ENCODE measurements around the gene TNIP2. TPM values are rescaled to one million over a fixed set of nuclear protein-coding genes. Genes with fewer than 3 reads are reported as not detected.

TNIP2 gene, protein sequence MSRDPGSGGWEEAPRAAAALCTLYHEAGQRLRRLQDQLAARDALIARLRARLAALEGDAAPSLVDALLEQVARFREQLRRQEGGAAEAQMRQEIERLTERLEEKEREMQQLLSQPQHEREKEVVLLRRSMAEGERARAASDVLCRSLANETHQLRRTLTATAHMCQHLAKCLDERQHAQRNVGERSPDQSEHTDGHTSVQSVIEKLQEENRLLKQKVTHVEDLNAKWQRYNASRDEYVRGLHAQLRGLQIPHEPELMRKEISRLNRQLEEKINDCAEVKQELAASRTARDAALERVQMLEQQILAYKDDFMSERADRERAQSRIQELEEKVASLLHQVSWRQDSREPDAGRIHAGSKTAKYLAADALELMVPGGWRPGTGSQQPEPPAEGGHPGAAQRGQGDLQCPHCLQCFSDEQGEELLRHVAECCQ
- polyA plus RNA-seq (2013, experiment 1 of 4), result 27.7 TPM
- polyA plus RNA-seq (2013, experiment 2 of 4), result 30.0 TPM
- polyA plus RNA-seq (2013, experiment 3 of 4), result 28.0 TPM
- 26.8 TPM for polyA plus RNA-seq (2013, experiment 4 of 4)

DNA sequence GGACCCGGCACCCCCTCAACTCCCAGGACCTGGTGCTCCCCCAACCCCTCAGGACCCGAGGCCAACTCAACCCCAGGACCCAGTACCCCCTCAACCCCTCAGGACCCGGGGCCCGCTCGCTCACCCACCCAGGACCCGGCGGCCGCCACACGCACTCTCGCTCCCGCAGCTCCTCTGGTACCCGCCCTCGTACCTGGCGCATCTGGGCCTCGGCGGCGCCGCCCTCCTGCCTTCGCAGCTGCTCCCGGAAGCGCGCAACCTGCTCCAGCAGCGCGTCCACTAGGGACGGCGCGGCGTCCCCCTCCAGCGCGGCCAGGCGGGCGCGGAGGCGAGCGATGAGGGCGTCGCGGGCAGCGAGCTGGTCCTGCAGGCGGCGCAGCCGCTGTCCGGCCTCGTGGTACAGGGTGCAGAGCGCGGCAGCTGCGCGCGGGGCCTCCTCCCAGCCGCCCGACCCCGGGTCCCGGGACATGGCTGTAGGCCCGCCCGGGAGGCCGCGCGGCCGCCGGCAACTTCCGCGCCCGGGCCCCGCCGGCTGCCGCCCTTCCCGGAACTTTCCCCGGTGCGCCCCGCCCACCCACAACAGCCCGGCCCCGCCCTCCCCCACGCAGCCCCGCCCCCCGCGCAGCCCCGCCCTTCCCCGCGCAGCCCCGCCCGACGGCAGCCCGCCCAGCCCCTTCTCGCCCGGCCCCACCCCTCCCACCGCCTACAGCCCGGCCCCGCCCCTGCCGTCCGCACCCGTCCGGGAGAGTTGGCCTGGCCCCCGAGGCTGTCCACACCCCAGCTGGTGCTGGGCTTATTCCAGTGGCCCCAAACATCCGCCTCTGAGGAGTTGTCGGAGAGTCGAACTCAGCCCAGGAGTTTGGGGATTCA is at the start of gene TNIP2:
TNIP2 (minus strand) TSS at position 516 of the 870 bp plus-strand sequence; CDS start at position 469, 47 bp downstream.
- Histone ChIP-seq H3K27ac (ENCODE audit: insufficient read depth, low read depth, low read length, poor library complexity, severe bottlenecking) (peak within 1 kb of the TSS; percentile 26), H3K27me3 (ENCODE audit: control insufficient read depth, insufficient read depth, low read length, poor library complexity, severe bottlenecking) (no peaks in the 10 kb centered on the region), H3K36me3 (ENCODE audit: control insufficient read depth, insufficient read depth, low read length) (no peaks in the 10 kb centered on the region), H3K9me3 (ENCODE audit: control insufficient read depth, low read length) (no peaks in the 10 kb centered on the region), H3K4me1 (ENCODE audit: control insufficient read depth, insufficient read depth, low read length) (peaks cover 5% of the 10 kb centered on the region), H3K4me3 (ENCODE audit: insufficient read depth, low read depth, low read length) (peak within 1 kb of the TSS; percentile 59)
- 0 to 1% methylated on average over 84 to 96 of the region's 96 CpGs for WGBS, 2 experiments

DNA sequence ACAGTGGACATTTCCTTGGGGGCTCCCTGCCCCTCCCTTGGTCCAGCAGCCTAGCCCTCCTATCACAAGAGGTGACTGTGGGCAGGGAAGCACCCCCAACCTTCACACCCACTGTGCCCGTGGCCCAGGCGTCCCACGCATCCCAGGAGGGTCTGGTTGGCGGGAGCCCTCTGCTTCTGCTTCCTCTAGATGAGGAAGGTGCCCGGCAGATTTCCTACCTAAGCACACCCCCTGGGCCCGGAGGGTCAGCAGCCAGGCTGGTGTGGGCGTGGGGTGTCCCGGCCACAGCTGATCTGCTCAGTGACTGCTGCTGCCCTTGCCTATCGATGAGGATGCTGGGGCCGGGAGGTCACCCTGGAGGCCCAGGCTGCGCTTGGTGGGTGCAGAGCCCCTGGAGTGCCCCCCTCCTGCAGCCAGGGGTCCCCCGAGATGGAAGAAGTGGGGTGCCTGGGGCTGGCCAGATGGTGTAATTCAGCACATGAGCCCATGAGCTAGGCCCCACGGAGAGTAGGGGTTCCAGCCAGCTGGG is 48.9 kb upstream of the TNIP2 start:
- Histone ChIP-seq H3K36me3 (ENCODE audit: control insufficient read depth, insufficient read depth, low read length) (no peaks in the 10 kb centered on the region), H3K4me3 (ENCODE audit: insufficient read depth, low read depth, low read length) (no peak overlapping the region), H3K4me1 (ENCODE audit: control insufficient read depth, insufficient read depth, low read length) (peaks cover 22% of the 10 kb centered on the region), H3K27ac (ENCODE audit: insufficient read depth, low read depth, low read length, poor library complexity, severe bottlenecking) (no peak overlapping the region), H3K9me3 (ENCODE audit: control insufficient read depth, low read length) (no peaks in the 10 kb centered on the region), H3K27me3 (ENCODE audit: control insufficient read depth, insufficient read depth, low read length, poor library complexity, severe bottlenecking) (no peaks in the 10 kb centered on the region)
- WGBS, 2 experiments, result 94 to 96% methylated on average over 13 of the region's 13 CpGs

DNA sequence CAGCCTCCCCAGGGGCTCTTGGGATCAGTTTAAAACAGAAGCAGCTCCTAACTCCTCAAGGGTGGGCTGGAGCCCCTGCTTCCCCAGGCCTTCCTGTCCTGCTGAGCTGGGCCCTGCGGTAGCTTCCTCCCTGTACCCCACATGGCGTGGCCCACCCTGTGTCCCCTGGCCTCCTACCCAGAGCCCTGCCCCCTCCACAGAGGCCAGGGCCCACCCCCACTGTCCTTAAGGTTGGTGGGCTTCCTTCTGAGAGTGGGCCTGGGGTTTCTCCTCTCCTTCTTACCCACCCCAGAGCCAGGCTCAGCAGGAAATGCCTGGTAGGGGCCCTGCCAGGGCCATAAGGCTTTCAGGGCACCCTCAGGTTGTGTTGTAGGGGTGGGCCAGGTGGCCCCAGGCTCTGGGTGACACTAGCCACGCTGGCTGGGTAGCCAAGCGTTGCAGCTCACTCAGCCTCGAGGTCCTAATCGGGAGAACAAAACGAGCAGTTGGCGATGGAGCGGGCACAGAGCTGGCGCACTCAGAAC is 48.4 kb upstream of the TNIP2 start:
- WGBS, 2 experiments, result 95 to 96% methylated on average over 10 of the region's 10 CpGs
- Histone ChIP-seq H3K27ac (ENCODE audit: insufficient read depth, low read depth, low read length, poor library complexity, severe bottlenecking) (no peak overlapping the region), H3K36me3 (ENCODE audit: control insufficient read depth, insufficient read depth, low read length) (no peaks in the 10 kb centered on the region), H3K9me3 (ENCODE audit: control insufficient read depth, low read length) (no peaks in the 10 kb centered on the region), H3K4me3 (ENCODE audit: insufficient read depth, low read depth, low read length) (no peak overlapping the region), H3K27me3 (ENCODE audit: control insufficient read depth, insufficient read depth, low read length, poor library complexity, severe bottlenecking) (no peaks in the 10 kb centered on the region), H3K4me1 (ENCODE audit: control insufficient read depth, insufficient read depth, low read length) (peaks cover 18% of the 10 kb centered on the region)

DNA sequence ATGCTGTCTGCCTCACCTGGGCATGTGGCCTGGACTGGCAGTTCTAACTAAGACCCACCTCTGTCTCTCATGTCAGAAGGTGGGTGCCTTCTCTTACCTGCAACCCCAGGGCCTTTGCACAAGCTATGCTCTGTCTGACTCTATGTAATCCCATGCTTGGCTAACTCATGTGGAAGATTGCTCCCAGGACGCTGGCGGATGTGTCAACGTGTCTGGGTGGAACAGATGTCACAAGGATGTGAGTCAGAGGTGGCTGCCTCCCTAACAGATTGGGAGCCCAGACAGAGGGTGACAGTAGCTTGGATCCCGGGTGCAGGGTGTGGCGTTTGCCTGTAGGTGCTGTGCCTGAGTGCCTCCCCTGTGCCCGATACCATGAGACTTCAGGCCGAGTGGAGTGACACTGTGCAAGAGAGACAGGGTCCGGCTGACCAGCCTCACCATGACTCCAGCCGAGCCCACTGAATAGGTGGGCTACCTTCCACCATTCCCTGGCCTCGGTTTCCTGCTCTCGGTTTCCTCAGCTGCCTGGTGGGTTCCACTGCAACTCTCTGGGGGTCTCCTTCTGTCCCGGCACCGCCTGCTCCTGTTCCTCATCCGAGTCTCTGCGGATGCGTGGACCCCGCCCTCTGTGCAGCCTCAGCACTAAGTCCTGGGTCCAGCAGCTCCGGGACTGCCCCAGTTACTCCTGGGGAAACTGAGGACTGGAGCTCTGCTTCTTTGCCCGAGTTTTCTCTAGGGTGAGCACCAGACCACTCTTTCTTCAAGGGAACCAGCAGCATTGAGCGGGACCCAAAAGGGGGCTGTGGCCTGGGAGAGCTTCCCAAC is 47.7 kb upstream of the TNIP2 start:
- no peak overlapping the region for H3K27ac ChIP-seq (ENCODE audit: insufficient read depth, low read depth, low read length, poor library complexity, severe bottlenecking)
- no peaks in the 10 kb centered on the region for H3K9me3 ChIP-seq (ENCODE audit: control insufficient read depth, low read length)
- no peaks in the 10 kb centered on the region for H3K27me3 ChIP-seq (ENCODE audit: control insufficient read depth, insufficient read depth, low read length, poor library complexity, severe bottlenecking)
- 94% methylated on average over 20 of the region's 20 CpGs for WGBS, 2 experiments
- H3K36me3 ChIP-seq (ENCODE audit: control insufficient read depth, insufficient read depth, low read length), result no peaks in the 10 kb centered on the region
- H3K4me1 ChIP-seq (ENCODE audit: control insufficient read depth, insufficient read depth, low read length), result peaks cover 17% of the 10 kb centered on the region
- no peak overlapping the region for H3K4me3 ChIP-seq (ENCODE audit: insufficient read depth, low read depth, low read length)

DNA sequence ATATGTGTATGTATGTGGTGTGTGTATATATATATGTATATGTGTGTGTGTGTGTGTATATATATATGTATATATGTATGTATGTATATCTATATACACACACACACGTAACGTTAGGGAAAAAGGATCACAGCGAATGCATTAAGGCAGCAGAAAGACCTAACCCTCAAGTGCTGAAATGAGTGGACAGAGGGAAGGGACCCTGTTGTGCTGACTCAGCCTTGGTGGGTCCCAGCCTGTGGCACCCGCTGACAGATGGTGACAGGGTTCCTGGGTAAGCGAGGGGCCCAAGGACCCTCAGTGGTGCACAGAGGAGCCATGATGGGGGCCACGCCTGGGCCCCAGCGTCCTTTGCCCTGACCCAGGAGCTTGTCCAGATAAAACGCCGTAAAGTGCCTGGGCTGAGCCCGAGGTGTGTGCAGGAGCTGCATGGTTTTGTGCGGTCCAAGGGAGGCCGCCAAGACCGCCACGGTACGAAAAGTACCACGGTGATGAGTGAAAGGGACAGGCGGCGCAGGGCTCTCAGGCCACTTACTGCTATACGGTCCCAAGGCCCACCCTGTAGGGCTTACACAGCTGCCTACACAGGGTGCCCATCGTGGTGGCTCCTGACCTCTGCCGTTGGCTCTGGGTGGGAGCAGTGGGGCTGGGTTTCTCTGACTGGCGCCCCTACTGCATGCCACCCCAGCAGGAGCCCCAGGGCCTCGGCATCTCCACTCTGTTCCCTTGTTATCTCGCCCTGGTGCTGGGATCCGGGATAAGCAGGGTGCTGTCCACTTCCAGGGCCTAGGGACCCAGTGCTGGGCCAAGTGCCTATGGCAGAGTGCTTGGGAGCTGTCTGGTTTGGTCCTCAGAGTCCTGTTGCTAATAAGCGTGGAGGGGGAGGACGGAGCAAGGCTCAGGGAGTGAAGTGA is 46.7 kb upstream of the TNIP2 start:
- Histone ChIP-seq H3K9me3 (ENCODE audit: control insufficient read depth, low read length) (no peaks in the 10 kb centered on the region), H3K4me3 (ENCODE audit: insufficient read depth, low read depth, low read length) (no peak overlapping the region), H3K4me1 (ENCODE audit: control insufficient read depth, insufficient read depth, low read length) (peaks cover 27% of the 10 kb centered on the region), H3K27me3 (ENCODE audit: control insufficient read depth, insufficient read depth, low read length, poor library complexity, severe bottlenecking) (no peaks in the 10 kb centered on the region), H3K27ac (ENCODE audit: insufficient read depth, low read depth, low read length, poor library complexity, severe bottlenecking) (no peak overlapping the region), H3K36me3 (ENCODE audit: control insufficient read depth, insufficient read depth, low read length) (no peaks in the 10 kb centered on the region)
- WGBS, 2 experiments, result 93 to 94% methylated on average over 27 of the region's 27 CpGs

DNA sequence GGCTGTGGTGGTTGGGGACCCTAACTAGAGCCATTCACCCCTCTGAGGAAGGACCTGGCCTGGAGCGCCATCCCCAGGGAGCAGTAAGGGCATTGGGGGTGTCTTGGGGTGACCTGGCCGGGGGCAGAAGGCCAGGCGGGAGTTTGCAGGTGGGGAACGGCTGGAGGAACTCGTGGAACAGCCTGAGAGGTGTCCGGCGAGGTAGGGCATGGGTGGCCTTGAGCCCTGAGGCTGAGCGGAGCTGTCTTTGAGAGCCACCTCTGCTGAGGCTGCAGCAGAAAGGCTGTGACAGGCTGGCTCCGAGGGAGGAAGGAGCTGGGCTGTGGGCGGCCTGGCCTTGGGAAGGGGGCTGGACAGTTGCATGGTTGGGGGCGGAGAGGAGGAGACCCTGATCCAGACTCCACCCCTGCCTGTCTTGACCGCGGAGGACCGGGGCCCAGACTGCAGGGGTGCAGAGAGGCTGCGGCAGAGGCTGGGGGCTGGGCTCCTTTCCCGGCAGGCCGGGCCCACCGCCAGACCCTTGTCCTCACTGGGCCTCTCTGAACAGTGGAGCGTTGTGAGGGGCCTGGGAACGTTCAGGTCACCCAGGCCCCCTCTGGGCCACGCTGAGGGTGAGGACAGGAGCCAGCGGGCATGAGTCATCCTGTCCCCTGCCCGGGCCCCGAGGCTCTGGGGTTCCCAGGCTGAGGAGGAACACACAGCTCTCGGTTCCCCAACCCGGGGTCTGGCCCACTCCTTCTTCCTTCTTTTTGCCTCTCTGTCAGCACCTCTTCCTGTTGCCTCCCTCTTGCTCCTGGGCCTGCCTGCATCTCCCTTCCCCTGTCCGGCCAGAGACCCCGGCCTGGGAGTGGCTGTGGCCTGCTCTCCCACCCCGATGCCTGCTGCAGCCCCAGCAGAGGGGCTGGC is 44.8 kb upstream of the TNIP2 start:
- 39 to 43% methylated on average over 29 of the region's 29 CpGs for WGBS, 2 experiments
- Histone ChIP-seq H3K9me3 (ENCODE audit: control insufficient read depth, low read length) (no peaks in the 10 kb centered on the region), H3K27ac (ENCODE audit: insufficient read depth, low read depth, low read length, poor library complexity, severe bottlenecking) (peak overlapping the region; percentile 6), H3K36me3 (ENCODE audit: control insufficient read depth, insufficient read depth, low read length) (no peaks in the 10 kb centered on the region), H3K4me1 (ENCODE audit: control insufficient read depth, insufficient read depth, low read length) (peaks cover 27% of the 10 kb centered on the region), H3K27me3 (ENCODE audit: control insufficient read depth, insufficient read depth, low read length, poor library complexity, severe bottlenecking) (no peaks in the 10 kb centered on the region), H3K4me3 (ENCODE audit: insufficient read depth, low read depth, low read length) (no peak overlapping the region)

DNA sequence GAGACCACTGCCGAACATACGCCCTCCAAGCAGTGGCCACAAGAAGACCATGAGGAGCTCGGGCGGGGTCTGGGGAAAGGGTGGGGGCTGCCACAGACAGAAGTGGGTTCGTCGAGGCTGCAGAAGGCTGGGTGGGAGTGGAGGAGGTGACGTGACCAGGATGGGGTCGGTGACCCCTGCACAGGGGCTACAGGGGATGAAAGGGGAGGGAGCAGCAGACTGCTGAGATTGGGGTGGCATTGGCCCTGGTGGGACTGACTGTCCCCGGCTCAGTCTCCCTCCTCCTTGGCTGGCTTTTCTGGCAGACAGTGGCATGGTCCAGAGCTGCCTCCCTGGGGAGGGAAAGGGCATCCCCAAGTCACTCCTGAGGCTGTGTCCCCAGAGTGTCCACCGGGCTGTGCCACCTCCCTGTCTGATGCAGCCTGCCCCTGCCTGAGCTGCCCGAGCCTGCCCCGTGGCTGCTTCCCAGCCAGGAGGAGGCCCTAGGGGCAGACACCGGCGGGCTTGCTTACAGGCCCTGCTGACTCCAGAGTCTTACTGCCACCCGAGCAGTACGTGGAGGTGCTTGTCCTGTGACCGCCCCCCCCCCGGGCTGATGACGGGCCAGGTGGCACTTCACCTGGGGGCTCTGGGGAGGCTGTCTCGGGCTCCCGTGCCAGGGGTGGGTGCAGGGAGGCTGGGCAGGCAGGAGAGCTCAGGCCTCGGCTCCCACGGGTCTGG is 44.0 kb upstream of the TNIP2 start:
- Histone ChIP-seq H3K27ac (ENCODE audit: insufficient read depth, low read depth, low read length, poor library complexity, severe bottlenecking) (no peak overlapping the region), H3K36me3 (ENCODE audit: control insufficient read depth, insufficient read depth, low read length) (no peaks in the 10 kb centered on the region), H3K4me1 (ENCODE audit: control insufficient read depth, insufficient read depth, low read length) (peaks cover 27% of the 10 kb centered on the region), H3K4me3 (ENCODE audit: insufficient read depth, low read depth, low read length) (no peak overlapping the region), H3K27me3 (ENCODE audit: control insufficient read depth, insufficient read depth, low read length, poor library complexity, severe bottlenecking) (no peaks in the 10 kb centered on the region), H3K9me3 (ENCODE audit: control insufficient read depth, low read length) (no peaks in the 10 kb centered on the region)
- WGBS, 2 experiments, result 82 to 84% methylated on average over 23 of the region's 23 CpGs
